RPMI7951 (cell line): ENCODE results near the gene FLT4. TPM values are rescaled to one million over a fixed set of nuclear protein-coding genes. Genes with fewer than 3 reads are reported as not detected.

Experiments used
- DNase-seq: peaks from one replicate; pipeline ENCODE4 v3.0.0-alpha.2; 2012; ENCODE audit warnings: low read depth
- total RNA-seq: library from RNA; depleted of rRNA; stranded (reverse); fragments of >200 nt; shearing (Covaris generic); gene quantifications from 2 replicates; pipeline ENCODE4 v1.2.3, GENCODE V29; 2014

Gene FLT4
- total RNA-seq, 1 experiment from 2014 or later = not detected

GRCh38 chr5:180608572-180609310 lies 40.7 kb downstream of the FLT4 start:
- DNase-seq = no peak

DNA sequence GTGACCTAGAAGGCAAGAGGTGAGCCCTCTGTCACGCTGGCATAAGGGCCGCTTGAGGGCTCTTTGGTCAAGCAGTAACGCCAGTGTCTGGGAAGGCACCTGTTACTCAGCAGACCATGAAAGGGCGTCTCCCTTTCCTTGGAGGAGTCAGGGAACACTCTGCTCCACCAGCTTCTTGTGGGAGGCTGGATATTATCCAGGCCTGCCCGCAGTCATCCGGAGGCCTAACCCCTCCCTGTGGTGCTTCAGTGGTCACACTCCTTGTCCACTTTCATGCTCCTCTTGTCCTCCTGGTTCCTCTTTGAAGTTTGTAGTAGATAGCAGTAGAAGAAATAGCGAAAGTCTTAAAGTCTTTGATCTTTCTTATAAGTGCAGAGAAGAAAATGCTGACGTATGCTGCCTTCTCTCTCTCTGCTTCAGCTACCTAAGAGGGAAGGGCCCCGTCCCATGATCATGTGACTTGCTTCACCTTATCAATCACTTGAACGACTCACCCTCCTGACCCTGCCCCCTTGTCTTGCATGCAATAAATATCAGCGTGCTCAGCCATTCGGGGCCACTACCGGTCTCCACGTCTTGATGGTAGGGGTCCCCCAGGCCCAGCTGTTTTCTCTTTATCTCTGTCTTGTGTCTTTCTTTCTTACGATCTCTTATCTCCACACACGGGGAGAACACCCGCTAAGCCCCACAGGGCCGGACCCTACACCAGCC lies 41.4 kb downstream of the FLT4 start:
- no peak for DNase-seq

- DNase-seq = no peak
Observed at GRCh38 chr5:180606215-180606785, 43.1 kb downstream of the FLT4 start.

DNA sequence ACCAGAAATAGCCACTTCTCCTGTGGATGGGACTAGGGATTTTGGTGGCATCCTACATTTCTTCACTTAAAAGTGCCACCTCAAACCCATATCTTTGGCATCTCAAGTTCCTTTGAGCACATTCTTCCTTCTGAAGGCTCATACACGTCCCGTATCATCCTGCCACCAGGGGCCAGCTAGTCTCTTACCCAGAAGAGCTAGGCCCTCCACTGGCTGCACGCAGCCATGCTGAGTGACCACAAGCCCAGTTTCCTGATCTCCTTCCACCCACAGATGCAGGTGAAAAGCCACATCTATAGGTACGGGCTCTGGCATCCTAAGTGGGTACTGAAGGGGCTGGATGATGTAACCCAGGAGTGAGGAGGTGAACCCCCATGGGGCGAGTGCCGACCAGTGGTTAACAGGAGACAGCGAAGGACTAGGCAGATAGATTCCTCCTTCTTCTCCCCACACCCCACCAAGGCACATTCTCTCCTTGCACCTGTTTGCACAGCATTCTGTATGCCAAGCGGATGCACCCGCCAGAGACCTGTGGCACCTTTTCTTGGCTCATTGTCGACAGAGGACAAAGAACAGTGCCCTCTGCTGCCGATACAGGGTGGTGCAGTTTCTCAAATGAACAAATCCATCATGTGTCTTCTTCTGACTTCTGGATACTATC lies 43.7 kb downstream of the FLT4 start:
- peak; percentile 37 for DNase-seq

DNA sequence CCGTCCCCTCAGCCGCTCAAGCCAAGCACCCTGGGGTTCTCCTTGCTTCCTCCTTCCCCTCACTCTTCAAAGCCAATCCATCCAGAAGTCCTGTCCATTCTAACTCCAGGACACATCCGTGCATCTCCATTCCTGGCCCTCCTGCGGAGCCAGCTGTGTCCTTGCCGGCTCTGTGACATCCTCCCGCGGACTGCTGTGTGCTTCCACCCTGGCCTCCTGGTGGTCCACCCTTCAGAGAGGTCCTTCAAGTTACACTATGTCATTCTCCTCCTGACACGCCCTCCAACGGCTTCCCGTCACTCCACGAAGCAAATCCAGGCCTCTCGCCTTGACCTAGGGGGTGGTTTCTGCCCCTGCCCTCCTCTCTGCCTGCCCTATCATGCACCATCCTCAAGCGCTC lies 45.1 kb downstream of the FLT4 start:
- DNase-seq = no peak

DNA sequence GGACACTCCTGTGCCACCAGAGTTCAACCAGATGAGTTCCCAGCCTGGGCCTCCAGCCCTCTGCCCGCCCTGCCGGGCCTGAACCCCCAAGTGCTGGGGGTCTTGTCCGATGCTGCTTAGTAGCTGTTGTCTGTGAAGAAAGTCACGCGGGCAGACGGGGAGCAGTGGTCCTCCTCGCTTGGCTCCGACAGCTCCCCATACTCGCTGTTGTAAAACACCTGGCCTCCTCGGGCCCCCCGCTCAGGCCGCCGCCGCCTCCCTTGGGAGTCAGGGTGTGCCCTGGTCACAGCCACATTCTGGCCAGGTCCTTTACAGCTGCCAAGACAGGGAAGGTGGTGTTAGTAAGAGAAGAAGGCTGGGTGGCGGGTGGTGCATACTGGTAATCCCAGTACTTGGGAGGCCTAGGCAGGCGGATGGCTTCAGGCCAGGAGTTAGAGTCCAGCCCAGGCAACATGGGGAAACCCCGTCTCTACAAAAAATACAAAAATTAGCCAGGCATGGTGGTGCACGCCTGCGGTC lies 46.3 kb downstream of the FLT4 start:
- DNase-seq = no peak

- no peak for DNase-seq
Observed at GRCh38 chr5:180602481-180603075, 46.8 kb downstream of the FLT4 start.

- DNase-seq = no peak
Observed at GRCh38 chr5:180601591-180602480, 47.6 kb downstream of the FLT4 start.

DNA sequence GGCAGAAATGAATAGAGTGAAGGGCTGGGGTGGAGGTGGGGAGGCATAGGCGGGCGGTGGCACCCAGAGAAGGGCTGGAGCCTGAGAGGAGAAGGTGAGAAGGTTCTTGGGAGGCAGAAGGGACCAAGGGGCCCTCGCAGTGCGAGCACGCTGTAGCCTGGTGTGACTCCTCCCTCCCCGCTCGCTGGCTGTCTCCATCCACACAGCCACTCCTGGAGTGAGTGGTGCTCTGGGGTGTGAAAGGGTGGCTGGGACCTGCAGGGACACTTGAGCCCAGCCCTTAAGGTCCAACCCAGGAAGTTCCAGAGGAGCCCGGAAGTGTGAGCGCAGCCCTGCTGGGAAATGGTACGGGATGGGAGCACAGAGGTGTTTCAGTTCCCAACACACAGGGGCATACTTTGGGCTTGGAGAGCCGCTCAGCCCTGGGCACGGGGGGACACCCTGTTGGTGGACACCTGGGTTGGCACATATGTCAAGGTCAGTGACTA lies 48.8 kb downstream of the FLT4 start:
- no peak for DNase-seq

DNA sequence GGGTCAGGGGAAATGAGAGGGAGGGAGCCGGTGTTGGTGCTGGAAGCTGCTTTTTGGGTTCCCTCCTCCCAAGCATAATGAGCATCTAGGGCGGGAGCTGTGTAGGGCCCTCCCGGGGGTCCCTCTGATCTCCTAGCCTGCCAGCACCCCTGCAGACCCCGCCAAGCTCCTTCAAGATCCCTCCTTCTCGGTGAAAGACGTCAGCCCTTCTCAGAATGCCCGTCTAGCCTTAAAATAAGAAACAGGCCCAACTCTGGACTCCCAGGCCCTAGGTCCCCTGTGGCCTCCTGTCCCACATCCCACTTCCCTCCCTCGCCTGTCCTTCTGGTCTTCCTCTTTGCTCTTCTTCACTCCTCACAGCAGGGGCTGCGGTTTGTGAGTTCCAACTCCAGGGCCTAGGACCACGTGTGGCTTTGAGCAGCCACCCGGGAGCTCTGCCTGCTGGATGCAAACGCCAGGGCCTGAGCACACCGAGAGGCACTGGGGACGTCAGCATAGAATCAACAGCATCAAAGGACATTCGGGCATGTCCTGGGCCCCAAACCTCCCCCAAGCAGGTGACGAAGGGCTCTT lies 49.3 kb downstream of the FLT4 start:
- no peak for DNase-seq

DNA sequence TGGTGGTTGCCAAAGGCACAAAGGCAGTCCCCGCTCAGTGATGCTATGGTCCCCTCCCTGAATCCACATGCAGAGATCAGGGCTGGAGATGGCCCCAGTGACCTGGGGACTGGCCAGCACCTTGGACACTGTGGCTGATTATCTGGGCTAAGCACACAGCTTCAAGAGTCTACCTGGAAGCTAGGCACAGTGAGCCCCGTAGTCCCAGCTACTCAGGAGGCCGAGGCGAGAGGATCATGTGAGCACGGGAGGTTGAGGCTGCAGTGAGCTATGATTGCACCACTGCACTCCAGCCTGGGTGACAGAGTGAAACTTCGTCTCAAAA lies 49.8 kb downstream of the FLT4 start:
- no peak for DNase-seq

DNA sequence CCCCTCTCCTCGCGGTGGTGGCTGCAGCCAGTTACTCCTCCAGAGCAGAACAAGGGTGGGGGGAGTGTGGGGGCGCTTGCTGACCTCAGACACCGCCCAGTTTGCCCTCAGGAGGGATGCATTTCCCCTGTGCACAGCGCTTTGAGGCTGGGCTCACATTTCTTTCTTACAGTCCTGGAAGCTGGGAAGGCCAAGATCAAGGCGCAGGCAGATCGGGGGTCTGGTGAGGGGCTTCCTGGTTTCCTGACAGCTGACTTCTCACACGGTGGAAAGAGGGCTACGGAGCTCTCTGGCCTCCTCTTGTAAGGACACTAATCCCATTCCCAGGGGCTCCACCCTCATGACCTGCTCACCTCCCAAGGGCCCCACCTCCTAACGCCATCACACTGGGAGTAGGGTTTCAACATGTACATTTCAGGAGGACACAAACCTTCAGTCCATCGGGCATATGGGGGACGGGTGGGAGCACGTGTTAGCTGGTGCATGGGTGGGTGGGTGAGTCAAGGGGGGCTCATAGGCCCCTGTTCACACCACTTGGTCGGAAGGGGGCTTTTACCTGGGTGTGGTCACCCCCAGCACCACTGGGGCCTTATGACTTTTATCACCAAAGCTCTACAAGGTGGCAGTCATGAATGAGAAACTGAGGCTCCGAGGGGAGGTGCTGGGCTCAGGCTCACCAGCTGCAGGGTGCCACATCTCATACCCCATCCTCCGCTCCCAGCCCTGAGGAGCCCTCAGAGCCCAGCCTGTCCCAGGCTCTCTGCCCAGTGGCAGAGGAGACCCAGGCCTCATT lies 50.4 kb downstream of the FLT4 start:
- no peak for DNase-seq

- DNase-seq = no peak
Observed at GRCh38 chr5:180598316-180598701, 51.1 kb downstream of the FLT4 start.

GRCh38 chr5:180596668-180597231 lies 52.6 kb downstream of the FLT4 start:
- DNase-seq = no peak

GRCh38 chr5:180596115-180596667 lies 53.2 kb downstream of the FLT4 start:
- DNase-seq = no peak

GRCh38 chr5:180595381-180596114 lies 53.9 kb downstream of the FLT4 start:
- DNase-seq = no peak

GRCh38 chr5:180595046-180595379 lies 54.4 kb downstream of the FLT4 start:
- no peak for DNase-seq

DNA sequence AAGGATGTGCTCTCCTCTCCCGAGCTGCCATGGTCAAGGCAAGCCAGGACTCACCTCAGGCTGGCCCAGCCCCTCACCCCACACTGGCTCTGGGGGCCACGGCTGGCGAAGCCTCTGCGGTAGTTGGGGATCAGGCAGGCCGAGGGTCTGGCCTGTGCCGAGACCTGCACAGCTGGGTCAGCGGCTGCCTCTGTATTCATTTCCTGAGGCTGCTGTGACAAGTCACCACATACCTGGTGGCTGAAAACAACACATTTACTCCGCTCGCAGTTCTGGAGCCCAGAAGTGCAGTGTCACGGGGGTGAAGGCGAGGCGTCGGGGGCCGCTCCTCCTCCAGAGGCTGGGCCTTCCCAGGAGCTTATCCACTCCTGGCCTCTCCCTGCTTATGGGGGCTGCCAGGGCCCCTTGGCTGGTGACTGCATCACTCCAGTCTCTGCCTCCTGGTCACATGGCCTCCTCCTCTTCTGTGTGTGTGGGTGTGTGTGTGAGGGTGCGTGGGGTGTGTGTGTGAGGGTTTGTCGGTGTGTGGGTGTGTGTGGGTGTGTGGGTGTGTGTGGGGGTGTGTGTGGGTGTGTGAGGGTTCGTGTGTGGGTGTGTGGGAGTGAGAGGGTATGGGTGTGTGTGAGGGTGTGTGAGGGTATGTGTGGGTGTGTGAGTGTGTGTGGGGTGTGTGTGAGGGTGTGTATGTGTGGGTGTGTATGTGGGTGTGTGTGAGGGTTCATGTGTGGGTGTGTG lies 54.9 kb downstream of the FLT4 start:
- no peak for DNase-seq
